Left colon (tissue), 2 donors: ENCODE data around the gene CLCN2. TPM values are rescaled to one million over a fixed set of nuclear protein-coding genes. Genes with fewer than 3 reads are reported as not detected.
"Not testable (repeated sequence)": the region's sequence is repeated elsewhere in the genome, so short reads cannot be mapped to it uniquely, and the experiment has no call there.

Source experiments
- ATAC-seq: fragments of 200-7000 bp; cut with Tn5 transposase; one replicate; pipeline ENCODE4 v1.9.1; 2020; ENCODE audit warnings: mild to moderate bottlenecking, moderate library complexity
- DNase-seq, 2 donors: peaks; one replicate each; pipeline ENCODE4 v3.0.0-alpha.2; 2020
- intact Hi-C, 2 donors: fragments of 100-400 bp; cut with DNase I in 1 of 2; cut with micrococcal nuclease in 1 of 2; formaldehyde crosslinking; loops; one replicate each; pipeline versions ENCODE4 v1.11.2 to v1.14.0; 2022; cut with DNase I, micrococcal nuclease
- total RNA-seq, 2 donors: library from RNA; stranded (reverse); fragmentation: NEBNext Ultra II Directional; extraction: Animal tissue kit (Norgen Biotek cat#: 25700); gene quantifications; one replicate each; pipeline ENCODE4 v1.2.1, GENCODE V29; 2021
- donor health status: DM: no; HTN: no; CAD: no.
- donor health status: DM: yes; HTN: yes; CAD: no.

CLCN2 gene
- total RNA-seq, 2 donors from 2014 or later = 73.2 to 89.9 TPM

DNA sequence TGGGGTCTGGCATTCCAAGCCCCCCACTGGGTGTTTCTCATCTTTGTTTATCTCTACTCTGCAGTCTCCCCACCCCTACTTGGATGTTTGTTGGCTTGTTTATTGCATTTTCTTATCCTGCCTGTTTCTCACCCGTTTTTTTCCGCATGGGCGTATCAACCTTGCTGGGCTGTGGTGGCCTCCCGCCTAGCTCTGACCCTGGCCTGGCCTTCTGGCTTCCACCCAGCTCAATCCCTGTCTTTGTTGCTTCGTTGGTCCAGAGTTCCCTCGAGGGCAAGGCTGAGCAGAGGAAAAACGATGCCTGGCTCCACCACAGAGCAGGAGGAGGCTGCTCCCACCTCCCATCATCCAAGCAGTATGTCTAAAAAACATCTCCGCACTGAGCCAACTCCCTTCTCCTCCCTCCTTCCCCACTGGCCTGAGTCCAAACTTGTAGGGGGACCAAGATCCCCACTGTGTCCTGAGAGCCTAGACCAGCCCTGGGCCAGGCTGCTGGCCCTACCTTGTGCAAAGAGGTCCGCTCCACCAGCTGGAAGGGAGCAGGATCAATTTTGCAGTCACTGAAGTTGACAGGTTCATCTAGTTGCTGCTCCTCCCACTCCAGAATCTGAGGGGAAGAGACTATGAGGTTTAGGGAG lies 9.8 kb downstream of the CLCN2 start:
- intact Hi-C loops = no loop called here
- DNase-seq (no peak), ATAC-seq (peak; percentile 12)

DNA sequence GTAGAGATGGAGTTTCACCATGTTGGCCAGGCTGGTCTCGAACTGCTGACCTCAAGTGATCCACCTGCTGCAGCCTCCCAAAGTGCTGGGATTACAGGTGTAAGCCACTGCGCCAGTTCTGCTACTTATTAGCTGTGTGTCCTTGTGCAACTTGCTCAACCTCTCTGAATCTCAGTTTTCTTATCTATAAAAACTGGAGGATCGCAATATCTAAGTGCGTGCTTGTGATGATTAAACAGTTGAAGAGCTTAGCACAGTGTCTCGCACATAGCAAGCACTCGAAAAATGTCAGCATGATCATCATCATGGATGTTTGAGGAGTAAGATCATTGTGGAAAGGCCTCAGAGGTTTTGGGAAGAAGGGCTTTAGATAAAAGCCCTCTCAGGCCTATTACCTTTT lies 10.8 kb downstream of the CLCN2 start:
- intact Hi-C loops = no loop called here
- DNase-seq (no peak), ATAC-seq (no peak)

DNA sequence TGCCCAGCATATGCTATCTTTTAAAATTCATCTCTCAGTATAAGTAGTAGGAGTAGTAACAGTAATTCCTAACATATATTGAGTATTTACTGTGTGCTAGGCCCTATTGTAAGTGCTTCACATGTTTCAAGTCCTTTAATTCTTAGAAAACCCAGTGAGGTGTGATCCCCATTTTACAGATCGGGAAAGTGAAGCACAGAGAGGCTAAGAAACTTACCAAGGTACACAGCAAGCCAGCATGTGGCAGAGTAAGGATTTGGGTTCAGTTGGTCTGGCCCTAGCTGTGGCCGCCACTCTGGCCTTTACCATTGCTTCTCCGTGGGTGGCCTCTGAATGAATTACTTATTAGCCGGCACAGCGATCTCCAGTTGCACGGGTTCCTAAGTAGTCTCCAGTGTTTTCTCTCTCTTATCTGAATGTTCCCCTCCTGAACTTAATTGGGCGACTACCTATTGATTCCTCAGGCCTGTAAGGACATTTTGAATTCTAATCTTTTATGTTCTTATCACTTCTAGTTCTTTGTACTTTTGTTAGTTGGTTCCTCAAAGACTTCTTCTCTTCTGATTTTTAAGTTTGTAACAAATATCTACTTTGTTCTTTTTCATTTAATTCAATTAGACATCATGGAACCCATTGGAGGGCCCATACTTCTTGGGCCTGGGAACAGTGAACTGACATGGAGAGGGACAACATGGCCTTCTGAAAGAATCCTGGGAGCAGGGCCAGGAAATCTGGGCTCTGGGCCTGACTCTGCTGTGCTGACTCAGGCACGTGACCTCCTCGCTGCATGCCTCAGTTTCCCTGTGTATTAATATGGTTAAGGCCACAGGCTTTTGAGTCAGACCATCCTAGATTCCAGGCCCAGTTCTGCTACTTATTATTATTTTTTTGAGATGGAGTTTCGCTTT lies 11.6 kb downstream of the CLCN2 start:
- ATAC-seq = no peak
- intact Hi-C loops = no loop called here
- no peak for DNase-seq

DNA sequence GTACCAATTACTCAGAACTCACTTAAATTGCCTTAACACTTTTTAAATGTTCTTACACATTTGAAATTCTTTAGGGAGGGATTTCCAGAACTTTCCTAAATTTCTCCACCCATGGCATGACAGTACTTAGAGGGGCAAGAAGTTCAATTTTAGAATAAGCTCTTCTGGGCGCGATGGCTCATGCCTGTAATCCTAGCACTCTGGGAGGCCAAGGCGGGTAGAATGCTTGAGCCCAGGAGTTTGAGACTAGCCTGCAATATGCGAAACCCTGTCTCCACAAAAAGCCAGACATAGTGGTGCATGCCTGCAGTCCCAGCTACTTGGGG lies 13.4 kb downstream of the CLCN2 start:
- no peak for DNase-seq
- intact Hi-C loops = no loop called here
- ATAC-seq = no peak

DNA sequence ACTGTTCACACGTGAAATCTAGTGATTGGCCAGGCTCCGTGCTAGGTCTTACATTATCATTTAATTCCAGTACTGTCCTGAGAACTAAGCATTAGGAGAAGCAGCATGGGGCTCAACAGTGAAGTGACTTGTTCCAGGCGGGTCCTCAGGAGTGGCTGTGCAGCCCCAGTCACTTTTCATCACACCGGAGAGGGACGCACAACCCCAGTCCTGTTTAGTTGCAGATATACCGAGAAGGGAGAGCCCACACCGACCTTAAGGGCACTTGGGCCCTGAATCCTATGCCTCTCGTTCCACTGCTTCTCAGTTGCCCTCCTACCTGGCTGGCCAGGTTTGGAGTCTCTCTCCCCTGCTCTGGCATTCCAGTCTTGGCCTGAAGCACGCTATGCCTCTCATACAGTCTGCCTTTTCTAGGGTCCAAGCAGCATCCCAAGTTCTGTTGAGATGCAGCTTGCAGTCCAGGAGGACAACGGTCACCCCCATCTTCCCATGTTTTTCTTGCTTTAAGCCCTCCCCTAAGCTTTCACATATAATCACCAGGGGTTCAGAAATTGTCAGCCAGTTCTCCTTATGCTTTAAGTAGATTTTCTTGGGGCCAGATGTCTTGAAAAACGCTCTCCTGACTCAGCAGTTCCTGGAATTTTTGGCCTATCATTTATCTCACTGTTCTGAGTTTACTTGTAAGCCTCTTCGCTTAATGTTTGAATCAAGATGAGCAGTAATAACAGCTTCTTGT lies 13.9 kb downstream of the CLCN2 start:
- DNase-seq (no peak), ATAC-seq (no peak)
- intact Hi-C loops = no loop called here

DNA sequence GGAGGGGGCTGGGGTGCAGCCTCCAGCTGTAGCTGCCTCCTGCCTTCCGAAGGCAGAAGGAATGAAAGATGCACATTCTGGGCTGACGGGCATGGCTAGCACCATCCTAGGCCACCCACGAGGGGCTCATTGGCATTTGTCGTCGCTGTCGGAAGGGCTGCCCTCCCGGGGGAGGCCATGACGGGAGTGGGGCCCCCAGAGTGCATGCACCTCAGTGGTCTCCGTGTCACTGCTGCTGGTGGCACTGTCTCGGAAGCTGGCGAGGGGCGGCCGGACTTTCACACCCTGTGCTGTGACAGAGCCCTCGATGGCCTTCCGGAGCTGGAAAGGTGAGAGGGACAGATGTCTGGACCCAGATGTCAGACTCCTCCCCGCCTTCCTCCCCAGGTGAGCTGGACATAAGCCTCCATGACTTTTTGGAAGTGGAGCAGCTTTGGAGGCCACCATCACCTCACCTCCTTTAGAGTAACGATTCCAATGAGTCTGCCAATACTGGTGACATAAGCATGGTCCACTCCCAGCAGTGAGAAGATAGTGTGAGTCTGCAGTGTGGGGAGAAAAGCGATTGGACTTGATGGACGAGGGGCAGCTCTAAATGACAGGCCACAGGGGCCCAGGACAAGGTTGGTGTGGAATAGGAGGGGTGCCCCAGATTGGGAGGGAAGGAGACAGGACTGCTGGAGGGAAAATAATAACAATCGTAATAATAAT lies 14.8 kb downstream of the CLCN2 start:
- ATAC-seq (no peak), DNase-seq (no peak)
- intact Hi-C loops = no loop called here

DNA sequence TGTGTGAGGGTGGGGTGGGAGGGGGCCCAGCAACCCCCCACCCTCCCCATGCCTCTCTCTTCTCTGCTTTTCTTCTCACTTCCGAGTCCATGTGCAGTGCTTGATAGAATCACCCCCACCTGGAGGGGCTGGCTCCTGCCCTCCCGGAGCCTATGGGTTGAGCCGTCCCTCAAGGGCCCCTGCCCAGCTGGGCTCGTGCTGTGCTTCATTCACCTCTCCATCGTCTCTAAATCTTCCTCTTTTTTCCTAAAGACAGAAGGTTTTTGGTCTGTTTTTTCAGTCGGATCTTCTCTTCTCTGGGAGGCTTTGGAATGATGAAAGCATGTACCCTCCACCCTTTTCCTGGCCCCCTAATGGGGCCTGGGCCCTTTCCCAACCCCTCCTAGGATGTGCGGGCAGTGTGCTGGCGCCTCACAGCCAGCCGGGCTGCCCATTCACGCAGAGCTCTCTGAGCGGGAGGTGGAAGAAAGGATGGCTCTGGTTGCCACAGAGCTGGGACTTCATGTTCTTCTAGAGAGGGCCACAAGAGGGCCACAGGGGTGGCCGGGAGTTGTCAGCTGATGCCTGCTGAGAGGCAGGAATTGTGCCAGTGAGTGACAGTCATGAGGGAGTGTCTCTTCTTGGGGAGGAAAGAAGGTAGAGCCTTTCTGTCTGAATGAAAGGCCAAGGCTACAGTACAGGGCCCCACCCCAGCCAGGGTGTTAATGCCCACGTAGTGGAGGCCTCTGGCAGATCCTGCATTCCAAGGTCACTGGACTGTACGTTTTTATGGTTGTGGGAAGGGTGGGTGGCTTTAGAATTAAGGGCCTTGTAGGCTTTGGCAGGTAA lies 15.9 kb downstream of the CLCN2 start:
- DNase-seq = peak; percentile 84 to 90
- intact Hi-C loops = no loop called here
- ATAC-seq = peak; percentile 92

DNA sequence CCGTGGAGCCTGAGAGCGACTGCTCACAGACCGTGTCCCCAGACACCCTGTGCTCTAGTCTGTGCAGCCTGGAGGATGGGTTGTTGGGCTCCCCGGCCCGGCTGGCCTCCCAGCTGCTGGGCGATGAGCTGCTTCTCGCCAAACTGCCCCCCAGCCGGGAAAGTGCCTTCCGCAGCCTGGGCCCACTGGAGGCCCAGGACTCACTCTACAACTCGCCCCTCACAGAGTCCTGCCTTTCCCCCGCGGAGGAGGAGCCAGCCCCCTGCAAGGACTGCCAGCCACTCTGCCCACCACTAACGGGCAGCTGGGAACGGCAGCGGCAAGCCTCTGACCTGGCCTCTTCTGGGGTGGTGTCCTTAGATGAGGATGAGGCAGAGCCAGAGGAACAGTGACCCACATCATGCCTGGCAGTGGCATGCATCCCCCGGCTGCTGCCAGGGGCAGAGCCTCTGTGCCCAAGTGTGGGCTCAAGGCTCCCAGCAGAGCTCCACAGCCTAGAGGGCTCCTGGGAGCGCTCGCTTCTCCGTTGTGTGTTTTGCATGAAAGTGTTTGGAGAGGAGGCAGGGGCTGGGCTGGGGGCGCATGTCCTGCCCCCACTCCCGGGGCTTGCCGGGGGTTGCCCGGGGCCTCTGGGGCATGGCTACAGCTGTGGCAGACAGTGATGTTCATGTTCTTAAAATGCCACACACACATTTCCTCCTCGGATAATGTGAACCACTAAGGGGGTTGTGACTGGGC lies 16.7 kb downstream of the CLCN2 start:
- intact Hi-C loops = no loop called here

DNA sequence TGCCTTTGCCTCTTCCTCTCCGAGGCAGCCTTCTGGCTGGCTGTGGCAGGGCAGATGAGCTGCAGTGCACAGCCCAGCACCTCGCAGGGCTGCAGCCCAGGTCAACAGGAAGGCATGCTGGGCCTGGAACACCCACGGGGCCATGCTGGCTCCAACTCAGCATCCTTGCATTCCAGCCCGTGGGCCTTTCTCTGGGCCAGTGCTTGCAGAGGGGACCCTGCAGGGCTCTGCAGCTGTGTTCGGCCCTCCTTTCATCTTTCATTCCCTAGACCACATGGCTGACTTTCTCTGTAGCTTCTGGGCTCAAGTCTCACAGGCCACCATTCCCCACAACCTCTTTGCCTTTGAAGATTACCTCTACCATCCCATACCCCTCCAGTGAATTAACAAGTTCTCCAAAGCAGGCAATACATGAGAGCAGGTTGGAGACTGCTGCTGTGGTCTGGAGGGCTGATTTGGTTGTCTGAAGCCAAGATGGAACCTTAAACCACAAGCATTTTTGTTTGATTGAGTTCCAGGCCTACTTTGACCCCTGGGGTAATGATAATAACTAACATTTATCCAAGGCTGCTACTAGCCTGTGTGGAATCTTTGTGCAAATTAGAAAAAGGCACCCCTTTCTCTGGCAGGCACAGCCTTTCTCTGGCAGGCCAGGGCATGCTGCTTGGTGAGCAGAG lies 18.1 kb downstream of the CLCN2 start:
- intact Hi-C loops = no loop called here
- DNase-seq = no peak
- no peak for ATAC-seq

More for the DNA sequence above, 16.7 kb downstream of the CLCN2 start:
- DNase-seq (no peak), ATAC-seq (peak; percentile 1)

DNA sequence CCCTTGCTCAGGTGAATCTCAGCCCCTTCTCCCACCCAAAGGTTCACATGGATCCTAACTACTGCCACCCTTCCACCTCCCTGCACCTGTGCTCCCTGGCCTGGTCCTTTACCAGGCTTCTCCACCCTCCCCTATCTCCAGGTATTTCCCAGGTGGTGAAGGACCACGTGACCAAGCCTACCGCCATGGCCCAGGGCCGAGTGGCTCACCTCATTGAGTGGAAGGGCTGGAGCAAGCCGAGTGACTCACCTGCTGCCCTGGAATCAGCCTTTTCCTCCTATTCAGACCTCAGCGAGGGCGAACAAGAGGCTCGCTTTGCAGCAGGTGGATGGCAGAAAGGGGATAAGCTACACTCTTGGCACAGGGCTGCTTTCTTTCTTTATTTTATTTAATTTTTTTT lies 19.5 kb downstream of the CLCN2 start:
- ATAC-seq = no peak
- intact Hi-C loops = no loop called here

DNA sequence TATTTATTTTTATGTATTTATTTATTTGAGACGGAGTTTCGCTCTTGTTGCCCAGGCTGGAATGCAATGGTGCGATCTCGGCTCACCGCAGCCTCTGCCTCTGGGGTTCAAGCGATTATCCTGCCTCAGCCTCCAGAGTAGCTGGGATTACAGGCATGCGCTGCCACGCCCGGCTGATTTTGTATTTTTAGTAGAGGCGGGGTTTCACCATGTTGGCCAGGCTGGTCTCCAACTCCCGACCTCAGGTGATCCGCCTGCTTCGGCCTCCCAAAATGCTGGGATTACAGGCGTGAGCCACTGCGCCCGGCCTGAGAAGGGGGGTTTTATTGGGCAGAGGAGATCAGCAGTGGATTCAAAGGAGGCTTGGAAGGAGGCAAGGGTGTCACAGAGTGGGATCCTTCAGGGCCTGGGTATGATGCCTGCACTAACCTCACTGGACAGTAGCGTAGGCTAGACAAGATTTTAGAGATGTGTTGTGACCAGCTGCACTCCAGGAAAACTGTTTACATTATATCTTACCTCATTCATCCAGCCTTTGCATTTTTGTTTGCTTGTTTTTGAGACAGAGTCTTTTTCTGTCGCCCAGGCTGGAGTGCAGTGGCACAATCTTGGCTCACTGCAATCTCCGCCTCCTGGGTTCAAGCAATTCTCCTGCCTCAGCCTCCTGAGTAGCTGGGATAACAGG lies 21.8 kb downstream of the CLCN2 start:
- intact Hi-C loops, DNase-seq, ATAC-seq: not testable (repeated sequence)

More for the DNA sequence above, 19.5 kb downstream of the CLCN2 start:
- no peak for DNase-seq

DNA sequence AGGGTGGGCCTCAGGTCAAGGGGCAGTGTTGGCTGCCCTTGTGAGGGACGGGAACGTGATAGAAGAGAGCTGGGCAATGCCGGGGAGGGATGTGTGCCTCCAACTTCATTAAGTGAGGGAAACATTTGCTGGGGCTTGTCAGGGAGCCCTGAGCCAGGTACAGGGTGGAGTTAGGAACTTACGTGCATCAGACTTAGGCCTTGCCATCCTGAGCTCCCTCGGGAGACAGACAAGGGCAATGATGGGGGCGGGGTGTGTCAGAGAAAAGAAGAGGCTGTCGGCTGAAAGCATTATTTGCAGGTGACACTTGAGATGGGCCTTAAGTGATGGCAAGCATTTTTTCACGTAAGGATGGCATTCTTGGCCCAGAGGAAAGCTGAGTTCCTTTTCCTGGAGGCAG lies 22.4 kb downstream of the CLCN2 start:
- ATAC-seq = no peak
- no peak for DNase-seq
- intact Hi-C loops = no loop called here

DNA sequence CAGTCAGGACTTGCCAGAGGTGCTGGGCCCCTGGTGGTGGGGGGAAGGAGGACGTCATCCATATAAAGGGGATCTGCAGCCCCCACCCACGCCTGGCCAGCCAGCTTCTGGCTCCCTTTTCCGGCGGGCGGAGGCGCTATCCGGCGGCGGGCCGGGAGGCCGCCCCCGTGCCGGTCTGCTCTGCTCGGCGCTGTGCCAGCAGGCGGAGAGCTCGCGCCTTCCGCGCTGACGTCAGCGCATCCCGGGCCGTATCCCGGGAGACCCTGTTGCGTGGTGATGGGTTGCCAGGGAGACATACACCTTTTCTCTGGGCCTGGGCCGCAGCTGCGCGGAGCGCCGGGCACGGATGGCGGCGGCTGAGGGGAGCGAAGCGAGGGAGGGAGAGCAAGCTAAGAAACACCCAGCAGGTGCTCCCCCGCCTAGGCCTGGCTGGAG lies 22.9 kb downstream of the CLCN2 start:
- DNase-seq = peak in 1 of 2 donors; percentile 52
- no peak for ATAC-seq
- intact Hi-C loops = no loop called here

DNA sequence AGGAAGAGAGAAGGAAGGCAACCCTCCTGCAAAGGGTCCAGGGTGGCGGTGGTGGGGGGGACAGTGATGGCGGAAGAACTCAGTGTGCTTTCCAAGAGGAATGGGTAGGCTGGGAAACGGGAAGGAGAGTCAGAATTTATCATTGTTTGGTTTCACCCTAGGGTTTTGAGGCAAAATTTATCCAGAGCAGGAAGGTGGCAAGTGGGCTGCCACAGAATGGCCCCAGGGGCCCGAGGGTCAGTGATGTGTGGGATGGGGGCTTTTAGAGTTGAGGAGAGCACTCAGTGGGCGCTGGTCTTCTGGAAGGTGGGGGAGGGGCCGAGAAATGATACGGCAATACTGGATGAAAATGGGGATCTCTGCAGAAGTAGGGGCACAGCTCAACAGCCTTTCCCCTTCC lies 23.4 kb downstream of the CLCN2 start:
- DNase-seq (no peak), ATAC-seq (no peak)
- intact Hi-C loops = no loop called here

DNA sequence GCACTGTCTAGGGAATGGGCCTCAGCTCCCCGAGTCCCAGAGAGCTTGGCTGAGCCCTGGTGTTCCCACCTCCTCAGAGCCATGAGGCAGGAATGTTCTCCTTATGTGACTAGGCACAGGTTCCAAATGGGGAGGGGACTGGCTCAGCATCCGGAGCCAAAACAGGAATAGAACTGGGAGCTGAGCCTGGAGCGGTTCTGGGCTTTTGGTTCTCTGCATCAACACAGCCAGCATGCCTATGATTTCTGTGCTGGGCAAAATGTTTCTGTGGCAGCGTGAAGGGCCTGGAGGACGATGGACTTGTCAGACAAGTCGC lies 24.0 kb downstream of the CLCN2 start, which contains the start of gene FAM131A:
TSS of gene FAM131A (plus strand) at position 202 of the 316 bp plus-strand sequence. CDS start at position 233, 31 bp downstream.
- DNase-seq (no peak), ATAC-seq (no peak)
- intact Hi-C loops = no loop called here

DNA sequence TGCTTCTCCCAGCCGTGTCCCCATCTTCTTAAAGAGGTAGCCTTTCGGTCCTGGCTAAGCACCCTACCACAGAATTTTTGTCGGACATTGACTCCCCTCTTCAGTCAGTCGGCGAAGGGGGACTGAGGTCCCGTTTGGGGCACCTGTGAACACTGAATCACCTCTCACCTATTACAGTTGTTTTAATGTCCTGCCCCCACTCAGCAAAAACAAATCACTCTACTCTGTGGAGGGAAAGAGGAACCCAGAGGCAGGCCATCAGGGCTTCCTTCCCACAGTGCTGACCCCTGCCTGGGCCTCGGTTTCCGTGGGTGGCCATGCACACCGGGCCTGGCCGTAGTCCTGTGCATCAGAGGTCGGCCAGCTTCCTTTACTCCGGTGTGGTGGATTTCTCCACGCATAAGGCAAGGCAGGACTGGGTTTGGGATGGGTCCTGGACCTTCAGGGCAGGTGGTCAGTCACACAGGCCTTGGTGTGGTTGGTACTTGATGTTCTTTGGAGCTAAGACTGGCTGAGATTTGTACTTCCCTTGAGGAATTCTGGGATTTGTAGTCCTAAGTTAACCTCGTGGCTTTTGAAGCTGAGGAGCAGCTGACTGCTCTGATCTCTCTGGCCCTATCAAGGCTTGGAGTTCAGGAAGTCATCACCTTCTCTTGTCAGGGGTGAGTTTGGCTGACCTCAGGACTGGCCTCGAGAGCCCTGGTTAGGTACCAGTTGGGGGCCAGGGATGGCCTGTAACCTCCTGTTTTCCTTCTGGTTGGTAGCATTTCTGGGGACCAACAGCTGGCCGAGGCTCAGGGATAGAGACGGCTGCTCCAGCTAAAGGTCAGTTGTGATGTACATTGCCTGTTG lies 24.6 kb downstream of the CLCN2 start:
- DNase-seq (peak in 1 of 2 donors; percentile 31), ATAC-seq (peak; percentile 27)
- intact Hi-C loops = no loop called here
